ENCODE data around the gene CADM2. TPM values are rescaled to one million over a fixed set of nuclear protein-coding genes. Genes with fewer than 3 reads are reported as not detected.
A peak's percentile ranks its signal among the peaks of the same experiment; 100 is the strongest.

CADM2 gene
- total RNA-seq, 1 experiment from 2014 or later: 10.9 TPM

DNA sequence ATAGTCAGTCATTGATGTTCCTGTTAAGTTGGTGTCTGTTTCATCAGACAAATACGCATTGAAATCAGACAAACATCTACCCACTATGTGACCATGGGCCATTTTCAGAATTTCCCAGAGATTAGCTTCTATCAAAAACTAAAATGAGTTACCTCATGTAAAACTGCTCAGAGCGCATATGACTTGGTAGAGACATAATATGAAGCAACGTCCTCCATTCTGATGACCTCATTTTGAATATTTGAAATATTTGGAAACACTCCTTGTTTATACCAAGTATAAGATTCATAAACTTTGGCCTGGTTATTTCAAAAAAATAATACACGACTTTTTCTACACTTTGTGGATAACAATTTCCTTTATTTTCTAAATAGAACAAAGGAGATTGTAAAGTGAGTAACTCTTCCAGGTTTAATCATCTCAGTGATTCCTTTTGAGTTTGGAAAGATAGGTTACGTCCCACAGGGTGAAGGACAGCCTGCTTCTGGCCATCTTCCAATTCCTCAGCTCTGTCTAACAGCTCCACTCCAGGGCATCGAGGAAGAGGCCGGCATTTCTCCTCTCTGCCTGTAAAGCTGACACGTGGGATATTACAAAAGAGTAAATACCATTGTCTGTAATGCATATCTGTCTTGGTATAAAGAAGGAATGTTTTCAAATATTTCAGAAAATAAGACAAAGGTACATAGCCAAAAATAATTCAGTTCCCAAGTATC, 122.6 kb downstream of the CADM2 start:
- H3K79me1 ChIP-seq (ENCODE audit: insufficient read depth, low read depth, low read length, poor library complexity, severe bottlenecking): no peaks in the 10 kb centered on the region
- H3K23ac ChIP-seq (ENCODE audit: insufficient read length, low read depth, low read length): no peak overlapping the region
- no peak overlapping the region for H2BK20ac ChIP-seq (ENCODE audit: low read depth, low read length, poor library complexity, severe bottlenecking)
- no peak overlapping the region for H2BK15ac ChIP-seq (ENCODE audit: low read depth, low read length)
- TF ChIP-seq, protein P1, sequence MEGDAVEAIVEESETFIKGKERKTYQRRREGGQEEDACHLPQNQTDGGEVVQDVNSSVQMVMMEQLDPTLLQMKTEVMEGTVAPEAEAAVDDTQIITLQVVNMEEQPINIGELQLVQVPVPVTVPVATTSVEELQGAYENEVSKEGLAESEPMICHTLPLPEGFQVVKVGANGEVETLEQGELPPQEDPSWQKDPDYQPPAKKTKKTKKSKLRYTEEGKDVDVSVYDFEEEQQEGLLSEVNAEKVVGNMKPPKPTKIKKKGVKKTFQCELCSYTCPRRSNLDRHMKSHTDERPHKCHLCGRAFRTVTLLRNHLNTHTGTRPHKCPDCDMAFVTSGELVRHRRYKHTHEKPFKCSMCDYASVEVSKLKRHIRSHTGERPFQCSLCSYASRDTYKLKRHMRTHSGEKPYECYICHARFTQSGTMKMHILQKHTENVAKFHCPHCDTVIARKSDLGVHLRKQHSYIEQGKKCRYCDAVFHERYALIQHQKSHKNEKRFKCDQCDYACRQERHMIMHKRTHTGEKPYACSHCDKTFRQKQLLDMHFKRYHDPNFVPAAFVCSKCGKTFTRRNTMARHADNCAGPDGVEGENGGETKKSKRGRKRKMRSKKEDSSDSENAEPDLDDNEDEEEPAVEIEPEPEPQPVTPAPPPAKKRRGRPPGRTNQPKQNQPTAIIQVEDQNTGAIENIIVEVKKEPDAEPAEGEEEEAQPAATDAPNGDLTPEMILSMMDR (conservative IDR thresholded peaks at IDR 0.05): no peak
- no peak overlapping the region for H3K9ac ChIP-seq (ENCODE audit: extremely low read depth, insufficient read length, low read length)
- Mint-ChIP-seq H3K4me3 (no peak overlapping the region), H3K27me3 (ENCODE audit: low read depth) (no peaks in the 10 kb centered on the region), H3K27ac (peak overlapping the region in 2 of 3 experiments; percentile 67 to 82; a peak in 4 of 7 replicates), H3K36me3 (ENCODE audit: insufficient read depth in 1 of 3, low read depth in 3 of 3) (no peaks in the 10 kb centered on the region), H3K9me3 (no peaks in the 10 kb centered on the region), H3K4me1 (peaks cover 14 to 16% of the 10 kb centered on the region in 2 experiments)
- no peak overlapping the region for H3T11ph ChIP-seq (ENCODE audit: low read length)
- no peak overlapping the region for H2BK5ac ChIP-seq (ENCODE audit: insufficient read length, low read length)
- no peak overlapping the region for H3K27ac ChIP-seq (ENCODE audit: insufficient read length, low read depth, low read length)
- no peaks in the 10 kb centered on the region for H3K27me3 ChIP-seq (ENCODE audit: insufficient read depth, low read length)
- H3K14ac ChIP-seq (ENCODE audit: insufficient read depth, low read length): no peak overlapping the region
- H4K20me1 ChIP-seq (ENCODE audit: control insufficient read depth, insufficient read depth, insufficient read length): no peaks in the 10 kb centered on the region
- H3K23me2 ChIP-seq (ENCODE audit: insufficient read length, low read depth, low read length, poor library complexity, severe bottlenecking): no peaks in the 10 kb centered on the region
- H4K5ac ChIP-seq (ENCODE audit: insufficient read length, low read depth, low read length): no peak overlapping the region
- H3K4me1 ChIP-seq (ENCODE audit: insufficient read depth, low read length): no peaks in the 10 kb centered on the region; the same call in 1 of the 2 replicates
- no peak for DNase-seq
- no peak overlapping the region for H3K4me2 ChIP-seq (ENCODE audit: insufficient read depth, insufficient read length, low read length)
- no peak overlapping the region for H3K18ac ChIP-seq (ENCODE audit: insufficient read length, low read depth, low read length)
- H3K4ac ChIP-seq (ENCODE audit: low read depth, low read length): no peak overlapping the region
- H3K9me3 ChIP-seq (ENCODE audit: control insufficient read depth, low read depth, low read length): no peaks in the 10 kb centered on the region
- H2BK120ac ChIP-seq (ENCODE audit: low read depth, low read length, poor library complexity, severe bottlenecking): no peak overlapping the region
- H3K79me2 ChIP-seq (ENCODE audit: insufficient read depth, low read length): no peaks in the 10 kb centered on the region
- no peak overlapping the region for H2AFZ ChIP-seq (ENCODE audit: low read length)
- no peak overlapping the region for H4K8ac ChIP-seq (replicated peaks; ENCODE audit: insufficient read length, low read depth, low read length)
- no peak overlapping the region for H3K56ac ChIP-seq (ENCODE audit: insufficient read length, low read depth, low read length)
- H2AK5ac ChIP-seq (ENCODE audit: insufficient read length, low read length): no peak overlapping the region
- H4K91ac ChIP-seq (ENCODE audit: insufficient read length, low read depth, low read length): no peak overlapping the region
- WGBS (ENCODE audit: extremely low coverage, insufficient read length, low lambda C conversion rate): no CpG with 5 or more reads among the region's 8 CpGs
- no peak overlapping the region for H2BK12ac ChIP-seq (ENCODE audit: insufficient read length, low read depth, low read length)

Measured in H9 (cell line).